ENCODE data around the gene CKAP2L. TPM values are rescaled to one million over a fixed set of nuclear protein-coding genes. Genes with fewer than 3 reads are reported as not detected.

Gene CKAP2L
- total and polyA plus RNA-seq, 9 of the 15 experiments (the other 6 are each of a cell fraction or from before 2014, with no cell fraction given): 10.4 to 21.9 (median 14.2) TPM

GRCh38 chr2:112692495-112692911, 71.9 kb downstream of the CKAP2L start (continued):
- no peak for TF ChIP-seq GATAD2A (IDR thresholded peaks at IDR 0.05)
- no peak for TF ChIP-seq HNRNPH1 (optimal IDR thresholded peaks at IDR 0.05; ENCODE audit: low read depth, low read length)
- TF ChIP-seq ZFPM2 (CRISPR knock-in tag; IDR thresholded peaks at IDR 0.05): no peak
- TF ChIP-seq NONO (IDR thresholded peaks at IDR 0.05; ENCODE audit: low read depth in 2 of 2, low read length in 1 of 2): no peak
- no peak for TF ChIP-seq PREB (CRISPR knock-in tag; IDR thresholded peaks at IDR 0.05)
- peak; percentile 77 for TF ChIP-seq DPF2 (IDR thresholded peaks at IDR 0.05)
- TF ChIP-seq ZEB2 (IDR thresholded peaks at IDR 0.05): peak; percentile 94
- no peak for TF ChIP-seq DNMT1 (IDR thresholded peaks at IDR 0.05)
- no peak for TF ChIP-seq ZNF384 (IDR thresholded peaks at IDR 0.05; ENCODE audit: low read depth, low read length)
- no peak for TF ChIP-seq ZNF583 (CRISPR knock-in tag; IDR thresholded peaks at IDR 0.05)
- no peak for TF ChIP-seq ELF1 (tag; IDR thresholded peaks at IDR 0.05)
- TF ChIP-seq ARHGAP35 (IDR thresholded peaks at IDR 0.05; ENCODE audit: partially characterized antibody): no peak
- no peak for TF ChIP-seq ZNF280A (IDR thresholded peaks at IDR 0.05; ENCODE audit: low read depth, partially characterized antibody)
- TF ChIP-seq PATZ1 (CRISPR knock-in tag; IDR thresholded peaks at IDR 0.05; ENCODE audit: borderline replicate concordance): no peak
- TF ChIP-seq ATF7 (IDR thresholded peaks at IDR 0.05): peak; percentile 92
- TF ChIP-seq NCOA1 (IDR thresholded peaks at IDR 0.05; ENCODE audit: low read depth): no peak; the same call in 1 of the 2 replicates
- no peak for TF ChIP-seq SIRT6 (IDR thresholded peaks at IDR 0.05; ENCODE audit: low read depth, low read length)
- TF ChIP-seq TOE1 (IDR thresholded peaks at IDR 0.05; ENCODE audit: borderline replicate concordance): no peak
- TF ChIP-seq TOE1 (CRISPR knock-in tag; IDR thresholded peaks at IDR 0.05; ENCODE audit: borderline replicate concordance, low read depth): no peak
- TF ChIP-seq ZFP36 (IDR thresholded peaks at IDR 0.05; ENCODE audit: low read depth, low read length, partially characterized antibody): no peak
- no peak for TF ChIP-seq ZNF507 (tag; conservative IDR thresholded peaks at IDR 0.05)
- no peak for TF ChIP-seq ZNF695 (CRISPR knock-in tag; IDR thresholded peaks at IDR 0.05)
- TF ChIP-seq TSC22D4 (tag; IDR thresholded peaks at IDR 0.05): no peak
- no peak for TF ChIP-seq CREB1 (IDR thresholded peaks at IDR 0.05)
- no peak for TF ChIP-seq CREB1 (CRISPR knock-in tag; IDR thresholded peaks at IDR 0.05)
- TF ChIP-seq NRF1 (conservative IDR thresholded peaks at IDR 0.05 in 1 of 2, IDR thresholded peaks at IDR 0.05 in 1 of 2): peak in 1 of 2 experiments; percentile 35; a peak in 1 of 4 replicates
- peak; percentile 98 for TF ChIP-seq C11orf30 (IDR thresholded peaks at IDR 0.05; ENCODE audit: low read depth)
- TF ChIP-seq SNRNP70 (optimal IDR thresholded peaks at IDR 0.05; ENCODE audit: low read depth, low read length): no peak
- TF ChIP-seq ZNF121 (CRISPR knock-in tag; conservative IDR thresholded peaks at IDR 0.05): no peak
